Measurements from ENCODE around the gene TRERF1.

DNA sequence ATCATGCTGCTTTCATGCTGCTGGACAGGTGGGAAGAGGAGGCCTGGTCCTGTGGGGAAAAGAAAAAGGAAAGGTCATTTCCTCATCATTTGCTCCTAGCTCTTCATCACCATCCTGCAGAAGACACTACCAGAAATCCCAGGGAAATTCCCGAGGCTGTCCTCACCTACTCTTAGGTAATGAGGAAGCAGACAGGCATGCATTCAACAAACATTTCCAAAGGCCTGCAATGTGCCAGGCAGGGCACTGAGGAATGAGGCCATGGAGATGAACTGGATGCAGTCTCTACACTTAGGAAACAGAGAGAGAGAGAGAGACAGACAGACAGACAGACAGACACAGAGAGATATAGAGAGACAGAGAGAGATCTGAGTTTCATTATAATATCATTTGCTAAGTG lies 151.0 kb downstream of the TRERF1 start:
- TF ChIP-seq, protein P1, sequence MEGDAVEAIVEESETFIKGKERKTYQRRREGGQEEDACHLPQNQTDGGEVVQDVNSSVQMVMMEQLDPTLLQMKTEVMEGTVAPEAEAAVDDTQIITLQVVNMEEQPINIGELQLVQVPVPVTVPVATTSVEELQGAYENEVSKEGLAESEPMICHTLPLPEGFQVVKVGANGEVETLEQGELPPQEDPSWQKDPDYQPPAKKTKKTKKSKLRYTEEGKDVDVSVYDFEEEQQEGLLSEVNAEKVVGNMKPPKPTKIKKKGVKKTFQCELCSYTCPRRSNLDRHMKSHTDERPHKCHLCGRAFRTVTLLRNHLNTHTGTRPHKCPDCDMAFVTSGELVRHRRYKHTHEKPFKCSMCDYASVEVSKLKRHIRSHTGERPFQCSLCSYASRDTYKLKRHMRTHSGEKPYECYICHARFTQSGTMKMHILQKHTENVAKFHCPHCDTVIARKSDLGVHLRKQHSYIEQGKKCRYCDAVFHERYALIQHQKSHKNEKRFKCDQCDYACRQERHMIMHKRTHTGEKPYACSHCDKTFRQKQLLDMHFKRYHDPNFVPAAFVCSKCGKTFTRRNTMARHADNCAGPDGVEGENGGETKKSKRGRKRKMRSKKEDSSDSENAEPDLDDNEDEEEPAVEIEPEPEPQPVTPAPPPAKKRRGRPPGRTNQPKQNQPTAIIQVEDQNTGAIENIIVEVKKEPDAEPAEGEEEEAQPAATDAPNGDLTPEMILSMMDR (IDR thresholded peaks at IDR 0.05) = no peak
- no peak for TF ChIP-seq POLR2A (IDR thresholded peaks at IDR 0.05)
- TF ChIP-seq EP300 (IDR thresholded peaks at IDR 0.05) = no peak
